HuH-7.5 (cell line): ENCODE data around the gene CCND3.

ENCODE experiments used
- DNase-seq: peaks from one replicate; pipeline ENCODE4 v3.0.0; 2011; ENCODE audit warnings: low spot score

CCND3 gene

DNA sequence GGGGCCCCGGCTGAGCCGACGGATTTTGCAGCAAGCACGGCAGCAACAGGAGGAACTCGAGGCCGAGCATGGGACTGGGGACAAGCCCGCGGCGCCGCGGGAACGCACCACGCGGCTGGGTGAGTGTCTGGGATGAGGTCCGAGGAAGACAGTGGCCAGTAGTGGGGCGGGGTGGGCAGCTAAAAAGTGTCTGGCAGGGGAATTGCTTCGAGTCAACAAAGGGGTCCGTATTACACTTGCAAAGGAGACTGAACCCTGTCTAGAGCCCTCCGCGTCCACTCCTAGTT is 20.0 kb downstream of the CCND3 start:
- DNase-seq = no peak

DNA sequence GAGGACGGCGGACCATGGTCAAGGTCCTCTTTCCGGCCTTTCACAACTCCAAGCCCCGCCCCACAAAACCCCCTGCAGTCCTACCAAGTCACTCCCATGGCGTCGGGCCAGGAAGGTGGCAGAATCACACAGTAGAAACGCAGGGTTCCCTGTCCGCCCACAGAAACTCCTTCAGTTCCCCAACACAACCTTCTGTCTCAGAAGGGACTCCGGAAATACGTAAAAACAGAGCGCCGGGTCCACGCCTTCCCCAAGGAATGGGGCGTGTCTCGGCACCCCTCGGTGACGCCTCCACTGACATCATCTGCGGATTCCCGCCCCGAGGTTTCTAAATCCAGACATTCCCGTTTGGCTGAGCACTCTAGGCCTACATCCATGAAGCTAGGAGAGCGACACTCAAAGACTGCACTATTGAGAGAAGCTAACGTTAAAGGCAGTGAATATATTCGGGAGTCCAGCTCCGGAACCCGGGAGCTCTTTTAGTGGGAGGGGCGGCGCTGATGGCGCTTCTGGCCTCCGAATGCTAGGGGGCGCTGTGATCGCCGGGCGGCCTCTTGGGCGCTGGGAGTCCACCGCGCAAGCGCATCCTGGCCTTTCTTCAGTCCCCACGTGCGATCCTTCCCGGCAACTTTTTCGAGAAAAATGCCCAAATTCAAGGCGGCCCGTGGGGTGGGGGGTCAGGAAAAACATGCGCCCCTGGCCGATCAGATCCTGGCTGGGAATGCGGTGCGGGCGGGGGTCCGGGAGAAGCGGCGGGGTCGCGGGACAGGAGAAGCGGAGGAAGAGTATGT is 20.5 kb downstream of the CCND3 start, which contains the start of the genes BYSL and MED20:
Gene BYSL, plus strand, starts transcription at position 579 of the 791 bp plus-strand sequence. Its CDS starts 64 bp downstream, at position 643.
Gene MED20, minus strand, starts transcription at position 219 of the 791 bp plus-strand sequence. Its CDS starts 121 bp downstream, at position 98.
- peak; percentile 80 for DNase-seq

DNA sequence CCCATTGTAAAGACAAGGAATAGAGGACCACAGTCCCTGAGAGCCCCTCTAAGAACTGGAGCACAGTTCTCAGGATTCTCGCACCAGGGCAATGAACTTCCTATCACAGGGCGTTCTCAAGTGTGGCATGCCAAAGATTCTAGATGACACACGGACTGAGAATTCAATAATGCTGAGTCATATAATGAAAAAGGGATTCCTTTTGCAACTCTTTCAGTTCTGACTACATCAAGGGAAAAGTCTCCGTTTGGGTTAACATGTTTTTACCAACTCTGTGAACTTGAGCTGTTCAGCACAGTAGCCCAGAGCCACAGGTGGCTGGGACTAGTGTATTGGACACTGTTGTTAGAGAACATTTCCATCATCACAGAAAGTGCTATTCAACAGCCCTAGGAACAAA is 24.1 kb downstream of the CCND3 start:
- no peak for DNase-seq

DNA sequence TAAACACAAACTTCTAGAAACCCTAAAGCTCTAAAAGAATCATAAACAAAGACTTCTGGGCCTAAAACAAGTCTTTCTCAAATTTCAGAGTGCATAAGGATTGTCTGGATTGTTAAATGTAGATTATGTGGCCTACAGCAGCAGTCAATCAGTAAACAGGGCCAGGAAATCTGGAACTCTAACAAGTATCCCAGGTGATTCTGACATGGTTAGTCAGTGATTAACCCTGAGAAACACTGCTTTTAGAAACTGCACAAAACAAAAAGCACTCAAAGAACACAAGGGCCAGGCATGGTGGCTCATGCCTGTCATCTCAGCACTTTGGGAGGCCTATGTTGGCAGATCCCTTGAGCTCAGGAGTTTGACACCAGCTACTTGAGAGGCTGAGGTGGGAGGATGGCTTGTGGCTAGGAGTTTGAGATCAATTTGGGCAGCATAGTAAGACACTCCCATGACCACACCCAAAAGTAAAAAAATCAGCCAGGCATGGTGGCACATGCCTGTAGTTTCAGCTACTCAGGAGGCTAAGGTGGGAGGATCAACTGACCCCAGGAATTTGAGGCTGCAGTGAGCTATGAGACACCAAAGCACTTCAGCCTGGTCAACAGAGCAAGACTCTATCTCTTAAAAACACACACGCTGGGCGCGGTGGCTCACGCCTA is 26.6 kb downstream of the CCND3 start:
- no peak for DNase-seq

DNA sequence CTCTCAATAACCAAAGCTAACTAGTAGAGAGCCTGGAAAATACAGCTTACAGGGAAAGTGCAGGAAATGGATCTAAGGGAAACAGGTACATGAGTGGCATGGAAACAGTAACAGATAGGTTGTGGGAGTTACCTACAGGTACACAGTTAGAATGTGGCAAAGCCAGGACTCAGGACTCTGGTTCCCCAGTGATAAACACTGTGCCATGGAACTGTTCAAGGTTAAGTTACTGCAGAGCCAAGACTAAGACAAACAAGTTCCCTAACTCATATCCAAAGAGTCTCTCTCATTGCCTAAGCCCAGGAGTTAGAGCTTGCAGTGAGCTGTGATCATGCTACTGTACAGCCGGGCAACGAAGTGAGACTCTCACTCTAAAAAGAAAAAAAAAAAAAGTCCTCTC is 27.3 kb downstream of the CCND3 start:
- DNase-seq = no peak

DNA sequence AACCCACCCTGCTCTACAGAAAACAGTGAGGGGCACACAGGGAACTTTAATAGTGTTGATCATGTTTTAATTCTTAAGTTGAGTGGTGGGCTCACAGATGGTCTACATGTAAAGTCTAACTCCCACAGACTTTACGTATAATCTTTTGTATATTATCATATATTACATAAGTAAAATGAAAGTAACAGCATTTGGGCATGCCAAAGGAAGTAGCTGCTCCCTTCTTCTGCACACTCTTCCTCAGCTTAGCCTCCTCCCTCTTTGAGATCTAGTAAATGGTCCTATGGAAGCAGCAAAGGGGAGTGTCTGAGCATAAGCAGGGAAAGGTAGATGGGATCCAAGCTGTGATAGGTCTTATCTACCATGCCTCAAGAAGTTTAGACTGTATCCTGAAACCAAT is 31.9 kb downstream of the CCND3 start:
- DNase-seq = no peak

DNA sequence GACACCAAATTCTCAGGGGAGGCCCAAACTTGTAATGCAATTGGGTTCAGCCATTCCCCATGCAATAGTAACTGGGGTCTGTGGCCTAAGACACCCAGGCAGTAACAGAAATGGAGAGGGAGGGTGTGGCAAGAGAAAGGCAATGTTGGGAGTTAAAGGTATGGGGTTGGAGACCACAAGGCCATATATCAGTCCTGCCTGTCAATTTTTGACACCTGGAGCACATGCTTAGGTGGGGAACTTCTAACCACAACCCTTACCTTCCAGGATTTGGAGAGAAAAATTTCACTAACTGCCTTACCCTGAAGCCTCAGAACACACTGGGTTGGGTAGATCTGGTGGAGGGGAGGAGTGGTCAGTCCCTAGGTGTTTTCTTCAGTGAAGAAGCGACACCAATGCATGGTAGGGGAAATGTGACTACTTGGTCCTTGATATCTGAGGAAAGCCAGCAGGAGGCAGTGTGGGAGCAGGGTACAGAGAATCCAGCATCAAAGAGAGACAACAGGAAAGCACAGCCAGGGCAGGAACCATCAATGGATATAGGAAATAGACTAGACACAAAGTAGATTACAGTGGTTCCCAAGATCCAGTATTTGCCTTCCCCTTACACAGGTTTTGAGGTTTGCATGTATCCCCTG is 39.6 kb downstream of the CCND3 start:
- DNase-seq = no peak

DNA sequence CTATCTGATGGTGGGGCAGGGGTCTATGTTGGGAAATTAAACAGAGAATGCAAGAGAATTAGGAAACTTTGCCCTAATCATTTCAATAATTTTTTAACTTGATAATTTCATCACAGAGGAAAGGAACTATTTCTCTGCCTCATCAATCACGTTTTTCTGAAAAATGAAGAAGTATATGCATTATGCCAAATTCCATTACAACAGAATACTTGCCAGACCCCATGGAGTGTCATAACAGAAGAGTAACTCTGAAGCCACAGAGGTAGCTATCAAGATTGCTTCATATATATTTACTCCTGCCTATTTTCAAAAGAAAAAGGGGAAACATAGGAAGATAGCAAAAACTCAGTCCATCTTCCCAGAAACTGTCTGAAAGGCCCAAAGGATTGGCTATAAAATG is 40.7 kb downstream of the CCND3 start:
- no peak for DNase-seq

DNA sequence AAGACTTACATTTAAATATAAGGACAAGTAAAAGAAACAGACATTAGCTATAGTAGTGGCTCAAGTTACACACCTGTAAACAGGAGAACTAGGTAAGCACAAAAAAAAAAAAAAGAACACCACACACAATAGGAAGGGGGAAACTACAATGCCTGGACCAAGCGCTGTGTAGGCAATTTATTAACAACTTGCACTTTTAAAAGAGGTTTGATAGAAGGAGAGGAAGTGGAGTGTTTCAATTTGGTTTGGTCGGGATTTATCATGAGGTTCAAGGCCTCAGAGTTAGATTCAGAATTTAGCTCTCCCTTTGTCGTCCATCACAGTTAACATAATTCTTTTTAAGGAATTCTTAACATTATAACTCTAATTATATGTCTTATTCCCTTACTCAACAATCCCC is 45.3 kb downstream of the CCND3 start:
- no peak for DNase-seq

DNA sequence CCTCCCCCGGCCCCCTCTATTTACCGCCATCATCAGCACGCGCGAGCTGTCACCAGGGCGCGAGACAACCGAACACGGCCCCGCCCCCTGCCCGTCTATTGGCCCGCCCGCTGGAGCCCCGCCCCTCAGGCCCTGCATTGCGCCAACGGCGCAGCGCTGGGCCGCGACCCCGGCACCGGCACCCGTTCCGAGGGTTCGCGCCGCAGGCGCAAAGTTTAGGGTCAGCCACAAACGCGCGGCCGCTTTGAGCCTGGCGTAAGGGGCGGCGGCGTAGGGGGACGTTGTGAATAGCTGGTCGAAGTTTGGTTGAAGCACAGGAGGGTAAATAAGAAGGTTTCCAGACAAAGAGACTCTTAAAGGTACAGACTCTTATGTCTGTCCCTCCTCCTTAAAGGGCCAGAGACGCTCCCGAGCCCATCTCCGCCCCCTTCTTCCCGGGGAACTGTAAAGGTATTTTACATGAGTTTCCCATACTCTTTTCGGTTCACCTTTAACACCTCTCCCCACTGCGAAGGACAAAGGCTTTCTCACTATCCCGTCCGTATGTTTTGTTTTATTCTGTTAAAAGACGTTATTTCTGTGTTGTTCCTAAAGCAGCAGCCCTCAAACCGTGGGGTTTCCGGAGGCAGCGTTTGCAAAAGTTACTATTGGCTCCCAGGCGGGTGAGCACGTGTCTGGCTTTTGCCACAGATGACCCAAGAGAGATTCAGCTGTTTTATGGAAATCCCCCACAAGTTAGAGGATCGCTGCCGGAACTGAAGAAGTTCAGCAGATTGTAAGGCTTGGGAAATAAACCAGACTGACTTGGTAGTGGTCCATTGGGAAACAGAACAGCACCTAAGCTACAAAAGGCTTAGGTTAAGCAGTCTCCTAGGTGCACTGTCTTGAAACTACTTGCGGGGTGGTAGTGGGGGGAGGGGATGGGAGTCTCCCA is 46.0 kb downstream of the CCND3 start, which contains the start of gene USP49:
Gene USP49, minus strand, starts transcription at position 76 of the 934 bp plus-strand sequence. CDS start 88,392 bp downstream, outside the sequence.
- DNase-seq = peak; percentile 73

DNA sequence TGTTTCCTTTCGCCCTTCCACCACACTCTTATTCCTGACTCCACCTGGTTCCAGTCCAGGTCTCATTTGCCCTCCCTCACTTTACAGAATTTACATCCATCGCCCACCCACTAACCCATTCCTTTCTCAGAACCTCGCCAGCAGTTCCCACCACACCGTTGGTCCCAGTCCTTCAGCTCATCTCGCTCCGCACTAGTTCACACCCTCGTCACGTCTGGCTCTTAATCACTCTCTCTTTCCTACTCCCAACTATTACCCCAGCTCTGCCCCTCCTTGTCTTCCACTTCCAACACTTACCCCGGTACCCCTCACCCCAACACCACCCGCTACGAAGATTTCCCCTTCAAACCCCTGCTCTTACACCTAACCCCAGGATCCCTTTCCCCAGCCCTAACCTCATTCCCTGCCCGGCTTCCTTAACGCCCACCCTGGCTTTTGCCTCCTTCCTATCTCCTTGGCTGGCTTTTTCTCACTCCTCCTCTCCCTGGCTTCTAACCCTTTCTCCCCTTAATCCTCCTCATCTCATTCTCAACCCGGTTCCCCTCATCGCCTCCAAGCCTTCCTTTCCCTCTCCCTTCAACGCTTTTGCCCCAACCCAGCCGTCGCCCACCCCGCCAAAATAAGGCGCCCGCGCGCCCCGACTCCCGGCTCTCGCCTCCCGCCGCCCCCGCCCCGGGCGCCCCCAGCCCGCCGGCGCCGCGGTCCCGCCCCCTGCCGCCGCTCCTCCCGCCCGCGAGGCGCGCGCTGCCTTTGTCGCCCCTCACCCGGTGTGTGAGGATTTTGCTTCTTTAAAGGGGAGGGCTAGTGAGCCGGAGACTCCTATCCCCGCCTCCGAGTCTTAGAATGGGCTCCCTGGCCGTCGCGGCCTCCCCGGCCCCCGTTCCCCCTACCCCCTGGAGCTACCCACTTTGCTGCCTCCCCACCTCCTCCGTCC is 47.0 kb downstream of the CCND3 start:
- DNase-seq = no peak

DNA sequence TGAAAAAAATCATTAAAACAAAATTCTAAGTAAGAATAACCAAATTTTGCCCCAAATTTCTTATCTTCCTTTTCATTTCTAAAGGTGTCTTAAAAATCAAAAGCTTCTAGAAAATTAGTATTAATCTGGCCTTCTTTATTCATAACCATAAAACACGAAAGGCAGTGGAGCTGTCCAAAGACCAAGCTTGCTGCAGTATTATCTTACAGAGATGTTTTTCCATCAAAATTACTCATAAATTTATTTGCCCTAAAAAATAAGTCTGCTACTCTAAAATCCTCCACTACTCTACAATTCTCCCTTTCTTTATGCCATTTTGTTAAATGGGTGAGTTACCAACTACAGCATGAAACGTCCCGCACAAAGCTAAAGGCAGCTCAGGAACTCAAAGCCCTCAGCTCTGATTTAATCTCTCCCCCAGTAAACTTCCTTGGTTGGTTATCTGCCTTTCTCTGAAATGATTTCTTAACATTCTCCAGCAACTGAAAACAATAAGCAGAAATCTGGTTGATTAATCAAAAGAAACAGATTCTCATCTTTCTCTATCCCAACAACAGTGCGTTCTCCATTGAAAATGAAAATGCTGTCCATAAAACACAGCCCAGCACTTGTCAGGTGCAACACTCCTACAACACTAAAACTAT is 48.6 kb downstream of the CCND3 start:
- no peak for DNase-seq

DNA sequence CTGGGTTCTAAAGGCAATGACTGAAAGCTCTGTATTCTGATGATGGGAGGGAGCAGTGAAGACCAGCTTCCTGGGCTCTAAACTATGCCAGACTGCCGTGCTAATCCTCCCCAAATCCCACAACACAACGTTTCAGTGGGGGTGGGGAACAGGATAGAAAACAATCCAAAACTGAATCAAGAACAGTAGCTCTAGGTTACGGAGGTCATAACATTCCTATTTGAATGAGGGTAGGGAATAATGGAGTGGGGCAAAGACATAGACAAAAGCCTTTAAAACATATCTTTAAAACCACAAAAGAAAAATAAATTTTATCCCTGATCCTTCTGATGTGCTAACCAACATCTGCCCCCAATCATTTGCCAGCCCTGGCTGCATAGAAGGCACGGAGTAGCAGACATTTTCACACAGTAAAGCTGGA is 54.3 kb downstream of the CCND3 start:
- no peak for DNase-seq

DNA sequence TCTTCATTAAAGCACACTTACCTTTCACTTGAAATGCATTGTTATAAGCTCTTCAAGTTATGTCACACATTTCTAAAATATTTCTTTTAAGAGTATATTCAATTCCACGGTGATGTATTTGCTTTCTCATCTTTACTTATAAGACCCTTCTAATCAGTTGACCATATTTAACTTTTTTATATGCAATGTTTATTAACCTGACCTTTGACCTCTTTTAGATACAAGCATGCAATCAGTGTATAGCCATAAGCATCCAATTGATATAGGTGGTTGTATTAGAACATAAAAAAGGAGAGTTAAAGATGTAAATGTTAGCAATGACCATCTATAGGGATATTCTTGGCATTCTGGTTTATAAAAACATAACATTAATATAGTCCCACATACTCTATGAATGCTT is 55.7 kb downstream of the CCND3 start:
- DNase-seq = no peak

DNA sequence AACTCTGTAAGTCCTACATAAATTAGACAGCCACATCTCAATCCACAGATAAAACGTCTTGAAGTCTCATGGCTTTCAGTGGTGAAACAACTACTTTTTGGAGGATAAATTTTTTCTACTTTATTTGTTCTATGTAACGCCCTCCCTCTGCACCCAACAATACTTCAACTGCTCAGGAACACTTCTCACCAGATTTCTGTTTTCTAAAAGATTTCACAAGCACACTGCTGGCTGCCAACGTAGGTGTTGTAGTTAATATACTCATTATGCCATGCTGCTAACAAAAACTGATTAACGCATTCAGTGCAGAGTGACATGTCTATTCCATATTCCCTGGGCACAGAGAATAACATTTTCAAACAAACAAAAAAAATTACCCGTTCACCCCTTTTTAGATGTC is 56.7 kb downstream of the CCND3 start:
- DNase-seq = no peak
